ENCODE measurements around the gene CRTAC1. TPM values are rescaled to one million over a fixed set of nuclear protein-coding genes. Genes with fewer than 3 reads are reported as not detected.

CRTAC1 gene
- total RNA-seq, 1 donor from 2014 or later: not detected

DNA sequence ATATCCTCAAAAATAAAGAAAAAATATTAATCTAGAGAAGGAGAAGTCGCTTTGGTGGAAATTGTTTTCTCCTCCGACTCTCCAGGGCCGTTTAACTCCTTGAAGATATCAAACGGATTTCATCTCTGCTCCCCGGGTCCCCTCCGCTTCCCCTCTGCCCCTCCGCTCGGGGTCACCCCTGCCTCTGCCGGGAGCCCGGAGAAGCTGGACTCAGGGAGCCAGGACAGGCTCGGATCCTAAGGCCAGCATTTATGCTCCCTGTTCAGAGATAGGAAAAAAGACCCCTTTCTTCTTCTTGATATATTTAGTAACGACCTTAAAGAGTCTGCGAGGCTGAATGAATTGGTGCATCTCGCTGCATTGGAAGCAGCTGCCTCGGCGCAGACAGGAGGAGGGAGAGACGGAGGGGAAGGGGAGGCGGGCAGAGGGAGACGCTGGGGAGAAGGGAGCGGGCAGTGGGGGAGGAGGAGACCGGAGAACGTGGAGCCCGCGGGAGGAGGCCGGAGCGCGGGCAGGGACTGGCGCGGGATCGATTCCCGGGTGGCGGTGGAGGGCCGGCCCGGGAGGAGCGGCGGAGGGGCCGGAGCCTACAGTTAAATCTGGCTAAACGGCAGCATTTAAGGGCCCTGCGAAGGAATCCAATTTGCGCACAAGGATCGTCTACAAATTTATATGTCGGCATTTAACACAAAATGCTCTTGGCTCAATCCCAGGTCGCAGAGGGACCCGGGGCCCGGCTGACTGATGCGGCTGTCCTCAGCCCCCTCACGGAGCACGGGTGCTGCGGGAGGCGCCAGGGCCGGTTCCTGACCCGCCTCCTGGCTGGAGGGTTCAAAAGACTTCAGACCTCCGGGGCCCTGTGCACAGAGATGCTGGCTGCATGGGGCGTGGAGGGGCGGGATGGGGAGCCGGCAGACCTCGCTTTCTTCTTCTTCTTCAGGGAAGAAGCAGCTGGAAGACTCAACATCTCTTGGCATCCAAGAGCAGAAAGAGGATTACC is 55.6 kb downstream of the CRTAC1 start:
- H3K27ac Mint-ChIP-seq: no peak overlapping the region
- DNase-seq: no peak
- intact Hi-C loops (cut with micrococcal nuclease): no loop called here
- H3K36me3 Mint-ChIP-seq (ENCODE audit: low read depth): no peaks in the 10 kb centered on the region
- H3K9me3 Mint-ChIP-seq: no peaks in the 10 kb centered on the region
- H3K27me3 Mint-ChIP-seq: peaks cover 48% of the 10 kb centered on the region
- H3K4me1 Mint-ChIP-seq: no peaks in the 10 kb centered on the region
- no peak overlapping the region for H3K4me3 Mint-ChIP-seq

DNA sequence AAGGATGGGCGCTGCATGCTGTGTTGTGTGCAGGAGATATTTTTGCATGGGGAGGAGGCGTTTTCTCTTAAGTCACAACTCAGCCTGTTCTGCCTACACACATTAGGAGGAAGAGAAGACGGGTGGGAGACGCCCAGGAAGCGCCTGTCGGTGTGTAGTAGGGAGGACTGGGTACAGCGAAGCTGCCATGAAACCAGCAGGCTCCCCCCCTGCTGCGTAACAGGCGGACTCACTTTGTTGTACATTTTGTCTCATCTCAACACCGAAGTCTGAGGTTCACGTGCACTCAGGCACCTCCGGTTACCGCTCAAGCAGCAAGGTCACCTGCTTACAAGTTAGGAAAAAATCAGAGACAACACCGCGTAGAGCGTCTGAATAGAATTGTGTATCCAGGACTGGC is 56.3 kb downstream of the CRTAC1 start:
- DNase-seq: no peak
- no peak overlapping the region for H3K27ac Mint-ChIP-seq

GRCh38 chr10:97969538-97970079 is 60.8 kb downstream of the CRTAC1 start:
- no peak for DNase-seq
- Mint-ChIP-seq H3K27me3 (peaks cover 45% of the 10 kb centered on the region), H3K4me1 (no peaks in the 10 kb centered on the region), H3K36me3 (ENCODE audit: low read depth) (no peaks in the 10 kb centered on the region), H3K9me3 (no peaks in the 10 kb centered on the region), H3K4me3 (no peak overlapping the region), H3K27ac (no peak overlapping the region)
- intact Hi-C loops (cut with micrococcal nuclease): no loop called here

More for the DNA sequence above, 56.3 kb downstream of the CRTAC1 start:
- H3K4me3 Mint-ChIP-seq: no peak overlapping the region
- H3K4me1 Mint-ChIP-seq: no peaks in the 10 kb centered on the region
- H3K27me3 Mint-ChIP-seq: peaks cover 53% of the 10 kb centered on the region
- intact Hi-C loops (cut with micrococcal nuclease): no loop called here
- no peaks in the 10 kb centered on the region for H3K36me3 Mint-ChIP-seq (ENCODE audit: low read depth)
- no peaks in the 10 kb centered on the region for H3K9me3 Mint-ChIP-seq

DNA sequence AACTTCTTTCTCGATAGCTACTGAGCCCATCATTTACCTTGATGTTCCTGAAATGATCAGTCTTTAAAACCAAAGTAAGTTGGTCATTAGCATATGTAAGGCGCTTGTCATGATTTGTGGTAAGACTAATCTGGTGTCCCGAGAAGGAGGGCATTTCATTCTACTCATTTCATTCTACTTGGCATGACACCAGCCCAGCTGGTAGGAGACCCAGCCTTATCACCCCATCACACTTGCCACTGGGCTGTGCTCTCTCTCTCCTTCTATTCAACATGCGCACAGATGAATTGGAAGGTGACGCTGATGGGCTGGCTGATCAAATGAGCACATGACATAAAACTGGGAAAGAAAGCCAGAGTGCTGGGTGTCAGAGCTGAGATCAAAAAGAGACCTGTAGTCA is 65.7 kb downstream of the CRTAC1 start:
- Mint-ChIP-seq H3K4me1 (no peaks in the 10 kb centered on the region), H3K27me3 (peaks cover 17% of the 10 kb centered on the region), H3K27ac (no peak overlapping the region), H3K36me3 (ENCODE audit: low read depth) (no peaks in the 10 kb centered on the region), H3K9me3 (no peaks in the 10 kb centered on the region), H3K4me3 (no peak overlapping the region)
- DNase-seq: no peak
- intact Hi-C loops (cut with micrococcal nuclease): no loop called here

DNA sequence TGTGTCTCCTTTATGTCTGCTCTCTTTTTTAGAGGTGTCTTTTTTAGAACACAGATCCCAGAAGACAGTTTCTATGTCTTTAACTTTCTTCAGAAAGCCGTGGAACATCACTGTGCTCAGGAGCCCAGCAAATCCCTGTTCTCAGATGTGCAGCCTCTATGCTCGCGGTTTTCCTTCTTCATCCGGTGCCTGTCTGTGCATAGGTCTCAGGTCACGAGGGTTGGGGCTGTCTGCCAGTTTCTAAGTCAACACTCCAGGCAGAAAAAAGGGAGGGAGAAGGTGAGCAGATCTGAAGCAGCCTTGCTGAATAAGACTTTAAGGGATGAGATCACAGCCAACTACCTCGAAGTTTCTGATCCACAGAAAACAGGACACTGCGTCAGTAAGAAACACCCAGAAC is 68.5 kb downstream of the CRTAC1 start:
- Mint-ChIP-seq H3K4me3 (no peak overlapping the region), H3K27ac (no peak overlapping the region), H3K36me3 (ENCODE audit: low read depth) (no peaks in the 10 kb centered on the region), H3K9me3 (no peaks in the 10 kb centered on the region), H3K4me1 (no peaks in the 10 kb centered on the region), H3K27me3 (peaks cover 10% of the 10 kb centered on the region)
- DNase-seq: no peak
- intact Hi-C loops (cut with micrococcal nuclease): no loop called here

GRCh38 chr10:97960269-97961056 is 70.0 kb downstream of the CRTAC1 start:
- H3K27me3 Mint-ChIP-seq: peaks cover 9% of the 10 kb centered on the region
- no peaks in the 10 kb centered on the region for H3K4me1 Mint-ChIP-seq
- H3K36me3 Mint-ChIP-seq (ENCODE audit: low read depth): no peaks in the 10 kb centered on the region
- no peaks in the 10 kb centered on the region for H3K9me3 Mint-ChIP-seq
- H3K4me3 Mint-ChIP-seq: no peak overlapping the region
- no peak overlapping the region for H3K27ac Mint-ChIP-seq
- intact Hi-C loops (cut with micrococcal nuclease): no loop called here
- no peak for DNase-seq

GRCh38 chr10:97949462-97949861 is 81.0 kb downstream of the CRTAC1 start:
- Mint-ChIP-seq H3K27ac (no peak overlapping the region), H3K9me3 (peaks cover 9% of the 10 kb centered on the region), H3K27me3 (no peaks in the 10 kb centered on the region), H3K4me1 (no peaks in the 10 kb centered on the region), H3K4me3 (no peak overlapping the region), H3K36me3 (ENCODE audit: low read depth) (peaks cover 2% of the 10 kb centered on the region)
- intact Hi-C loops (cut with micrococcal nuclease): no loop called here
- no peak for DNase-seq

DNA sequence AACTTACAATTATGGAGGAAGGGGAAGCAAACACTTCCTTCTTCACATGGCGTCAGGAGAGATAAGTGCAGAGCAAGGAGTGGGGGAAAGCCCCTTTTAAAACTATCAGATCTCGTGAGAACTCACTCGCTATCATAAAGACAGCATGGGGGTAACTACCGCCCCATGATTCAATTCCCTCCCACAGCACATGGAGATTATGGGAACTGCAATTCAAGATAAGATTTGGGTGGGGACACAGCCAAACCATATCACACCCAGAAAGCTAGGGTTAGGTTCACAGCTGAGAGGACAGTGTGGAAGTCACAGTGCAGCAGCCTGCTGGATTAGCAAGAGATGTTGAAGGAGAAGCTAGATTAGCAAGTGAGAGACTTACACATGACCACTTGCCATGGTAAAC is 81.6 kb downstream of the CRTAC1 start:
- no peak overlapping the region for H3K4me3 Mint-ChIP-seq
- intact Hi-C loops (cut with micrococcal nuclease): no loop called here
- peaks cover 2% of the 10 kb centered on the region for H3K36me3 Mint-ChIP-seq (ENCODE audit: low read depth)
- no peaks in the 10 kb centered on the region for H3K4me1 Mint-ChIP-seq
- no peaks in the 10 kb centered on the region for H3K27me3 Mint-ChIP-seq
- no peak for DNase-seq
- H3K27ac Mint-ChIP-seq: no peak overlapping the region
- H3K9me3 Mint-ChIP-seq: peaks cover 9% of the 10 kb centered on the region

DNA sequence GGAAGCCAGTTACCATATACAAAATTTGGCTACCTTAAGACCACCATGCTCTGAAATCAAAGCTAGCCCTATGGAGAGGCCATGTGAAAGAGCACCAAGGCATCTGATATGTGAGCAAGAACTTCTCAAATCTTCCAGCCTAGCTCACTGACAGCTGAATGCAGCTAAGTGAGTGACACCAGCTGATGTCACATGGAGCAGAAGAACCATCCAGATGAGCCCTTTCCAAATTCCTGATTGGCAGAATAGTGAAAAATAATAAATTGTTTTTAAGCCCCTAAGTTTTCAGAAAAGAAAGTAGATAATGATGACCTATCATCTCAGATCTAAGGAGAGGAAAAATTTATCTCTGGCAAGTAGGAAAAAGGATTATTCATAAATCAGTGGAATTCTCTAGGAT is 85.6 kb downstream of the CRTAC1 start:
- DNase-seq: no peak
- Mint-ChIP-seq H3K27me3 (peaks cover 6% of the 10 kb centered on the region), H3K4me3 (no peak overlapping the region), H3K27ac (no peak overlapping the region), H3K4me1 (no peaks in the 10 kb centered on the region), H3K36me3 (ENCODE audit: low read depth) (peaks cover 2% of the 10 kb centered on the region), H3K9me3 (peaks cover 12% of the 10 kb centered on the region)
- intact Hi-C loops (cut with micrococcal nuclease): no loop called here

GRCh38 chr10:97943294-97943693 is 87.1 kb downstream of the CRTAC1 start:
- H3K4me1 Mint-ChIP-seq: no peaks in the 10 kb centered on the region
- peaks cover under 1% of the 10 kb centered on the region for H3K36me3 Mint-ChIP-seq (ENCODE audit: low read depth)
- H3K9me3 Mint-ChIP-seq: peaks cover 8% of the 10 kb centered on the region
- intact Hi-C loops (cut with micrococcal nuclease): no loop called here
- no peak for DNase-seq
- no peak overlapping the region for H3K4me3 Mint-ChIP-seq
- no peak overlapping the region for H3K27ac Mint-ChIP-seq
- H3K27me3 Mint-ChIP-seq: peaks cover 9% of the 10 kb centered on the region

GRCh38 chr10:97940534-97940933 is 89.9 kb downstream of the CRTAC1 start:
- Mint-ChIP-seq H3K27me3 (peaks cover 9% of the 10 kb centered on the region), H3K9me3 (peaks cover 4% of the 10 kb centered on the region), H3K4me1 (no peaks in the 10 kb centered on the region), H3K4me3 (no peak overlapping the region), H3K27ac (no peak overlapping the region), H3K36me3 (ENCODE audit: low read depth) (no peaks in the 10 kb centered on the region)
- no peak for DNase-seq
- intact Hi-C loops (cut with micrococcal nuclease): no loop called here

- Mint-ChIP-seq H3K4me3 (no peak overlapping the region), H3K4me1 (no peaks in the 10 kb centered on the region), H3K36me3 (ENCODE audit: low read depth) (no peaks in the 10 kb centered on the region), H3K27ac (no peak overlapping the region), H3K27me3 (peaks cover 9% of the 10 kb centered on the region), H3K9me3 (peaks cover 4% of the 10 kb centered on the region)
- no peak for DNase-seq
- intact Hi-C loops (cut with micrococcal nuclease): no loop called here
Measured at GRCh38 chr10:97939446-97939990, 90.9 kb downstream of the CRTAC1 start.

DNA sequence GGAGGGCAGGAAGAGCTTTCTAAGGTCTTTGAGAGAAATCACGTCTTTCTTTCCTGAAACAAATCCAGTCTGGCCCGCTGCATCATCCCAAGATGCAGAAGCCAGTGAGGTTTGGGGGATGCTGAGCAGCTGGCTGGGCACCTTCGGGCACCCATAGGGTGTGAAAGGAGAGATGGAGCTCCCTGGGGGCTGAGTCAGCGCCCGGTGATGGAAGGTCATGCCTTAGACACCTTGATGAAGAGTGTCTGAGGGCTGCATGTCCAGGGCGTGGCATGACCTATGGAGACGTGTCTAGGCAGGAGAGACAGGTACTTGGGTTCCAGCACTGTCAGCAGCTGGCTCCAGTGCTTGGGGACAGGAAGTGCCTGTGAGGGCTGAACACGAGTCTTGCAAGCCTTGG is 92.5 kb downstream of the CRTAC1 start:
- peaks cover 7% of the 10 kb centered on the region for H3K27me3 Mint-ChIP-seq
- no peaks in the 10 kb centered on the region for H3K4me1 Mint-ChIP-seq
- H3K36me3 Mint-ChIP-seq (ENCODE audit: low read depth): no peaks in the 10 kb centered on the region
- intact Hi-C loops (cut with micrococcal nuclease): no loop called here
- peaks cover 1% of the 10 kb centered on the region for H3K9me3 Mint-ChIP-seq
- no peak overlapping the region for H3K27ac Mint-ChIP-seq
- DNase-seq: no peak
- H3K4me3 Mint-ChIP-seq: no peak overlapping the region

DNA sequence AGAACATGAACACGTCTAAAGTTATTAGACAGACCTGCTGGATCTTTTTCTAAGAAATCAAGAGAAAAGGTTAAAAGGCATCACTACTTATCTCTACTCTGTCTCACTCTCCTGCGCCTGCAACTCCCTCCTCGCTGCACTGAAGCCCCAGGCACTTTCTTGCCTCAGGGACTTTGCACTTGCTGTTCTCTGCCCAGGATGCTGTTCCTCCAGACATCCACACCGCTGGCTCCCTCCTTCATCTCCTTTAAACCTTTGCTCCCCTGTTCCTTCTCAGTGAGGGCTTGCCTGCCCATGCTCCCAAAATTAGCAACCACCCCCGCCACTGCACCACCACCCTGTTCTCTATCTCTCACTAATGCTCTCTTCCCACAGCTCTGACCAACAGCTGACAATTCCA is 93.4 kb downstream of the CRTAC1 start:
- Mint-ChIP-seq H3K36me3 (ENCODE audit: low read depth) (no peaks in the 10 kb centered on the region), H3K27me3 (peaks cover 7% of the 10 kb centered on the region), H3K27ac (no peak overlapping the region), H3K4me1 (no peaks in the 10 kb centered on the region), H3K9me3 (no peaks in the 10 kb centered on the region), H3K4me3 (no peak overlapping the region)
- intact Hi-C loops (cut with micrococcal nuclease): no loop called here
- DNase-seq: no peak
